GM12865 (cell line): Measurements from ENCODE around the gene UNC13B.

ENCODE experiments used
- DNase-seq: peaks from one replicate; pipeline ENCODE4 v3.0.0; 2010; ENCODE audit warnings: low read depth
- H3K4me3 ChIP-seq: 2 replicates; pipeline ENCODE4 v1.5.1; 2011; ENCODE audit warnings: mild to moderate bottlenecking, low read depth, low read length, control low read depth
- TF ChIP-seq, protein P1 (sequence below): IDR thresholded peaks from 2 replicates; pipeline ENCODE4 v1.5.1; 2011; ENCODE audit warnings: low read length, control low read depth, low read depth, inconsistent platforms; ENCODE audit not compliant: insufficient read depth; ENCODE audit errors: missing control alignments

The UNC13B gene

DNA sequence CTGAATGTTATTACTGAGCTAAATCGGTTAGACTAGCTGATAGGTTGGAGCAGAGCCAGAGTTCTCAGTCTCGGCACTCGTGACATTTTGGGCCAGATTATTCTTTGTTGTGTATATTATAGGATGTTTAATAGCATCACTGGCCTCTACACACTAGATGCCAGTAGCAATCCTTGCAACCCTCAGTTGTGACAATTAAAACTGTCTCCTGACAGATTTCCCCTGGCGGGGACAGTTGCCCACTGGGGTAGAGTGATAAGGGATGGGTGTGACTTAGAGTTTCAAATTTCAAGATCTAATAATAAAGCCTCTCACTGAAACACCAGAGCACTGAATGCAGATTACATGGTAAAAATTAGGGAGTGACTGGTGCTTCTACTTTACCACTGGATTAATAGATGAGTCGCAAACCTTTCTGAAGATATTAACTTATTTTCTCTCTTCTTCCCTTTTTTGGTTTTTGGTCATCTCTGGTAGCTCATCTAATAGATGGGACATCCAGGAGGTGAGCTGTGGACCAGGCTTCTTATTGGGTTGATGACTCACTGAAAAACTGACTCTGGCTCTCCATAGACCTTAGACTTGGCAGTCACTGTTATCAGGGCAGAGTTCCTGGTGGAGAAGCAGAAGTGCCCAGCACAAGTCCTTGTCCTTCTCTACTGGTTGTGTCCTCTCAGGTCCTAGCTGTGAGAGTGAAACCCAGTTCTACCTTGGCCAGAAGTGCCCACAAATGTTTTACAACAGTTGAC is 150.3 kb downstream of the UNC13B start:
- H3K4me3 ChIP-seq, result no peak overlapping the region
- DNase-seq, result no peak
- TF ChIP-seq, protein P1, sequence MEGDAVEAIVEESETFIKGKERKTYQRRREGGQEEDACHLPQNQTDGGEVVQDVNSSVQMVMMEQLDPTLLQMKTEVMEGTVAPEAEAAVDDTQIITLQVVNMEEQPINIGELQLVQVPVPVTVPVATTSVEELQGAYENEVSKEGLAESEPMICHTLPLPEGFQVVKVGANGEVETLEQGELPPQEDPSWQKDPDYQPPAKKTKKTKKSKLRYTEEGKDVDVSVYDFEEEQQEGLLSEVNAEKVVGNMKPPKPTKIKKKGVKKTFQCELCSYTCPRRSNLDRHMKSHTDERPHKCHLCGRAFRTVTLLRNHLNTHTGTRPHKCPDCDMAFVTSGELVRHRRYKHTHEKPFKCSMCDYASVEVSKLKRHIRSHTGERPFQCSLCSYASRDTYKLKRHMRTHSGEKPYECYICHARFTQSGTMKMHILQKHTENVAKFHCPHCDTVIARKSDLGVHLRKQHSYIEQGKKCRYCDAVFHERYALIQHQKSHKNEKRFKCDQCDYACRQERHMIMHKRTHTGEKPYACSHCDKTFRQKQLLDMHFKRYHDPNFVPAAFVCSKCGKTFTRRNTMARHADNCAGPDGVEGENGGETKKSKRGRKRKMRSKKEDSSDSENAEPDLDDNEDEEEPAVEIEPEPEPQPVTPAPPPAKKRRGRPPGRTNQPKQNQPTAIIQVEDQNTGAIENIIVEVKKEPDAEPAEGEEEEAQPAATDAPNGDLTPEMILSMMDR, result no peak

GRCh38 chr9:35313460-35313859 is 151.7 kb downstream of the UNC13B start:
- TF ChIP-seq, protein P1, result no peak
- no peak for DNase-seq
- no peak overlapping the region for H3K4me3 ChIP-seq

DNA sequence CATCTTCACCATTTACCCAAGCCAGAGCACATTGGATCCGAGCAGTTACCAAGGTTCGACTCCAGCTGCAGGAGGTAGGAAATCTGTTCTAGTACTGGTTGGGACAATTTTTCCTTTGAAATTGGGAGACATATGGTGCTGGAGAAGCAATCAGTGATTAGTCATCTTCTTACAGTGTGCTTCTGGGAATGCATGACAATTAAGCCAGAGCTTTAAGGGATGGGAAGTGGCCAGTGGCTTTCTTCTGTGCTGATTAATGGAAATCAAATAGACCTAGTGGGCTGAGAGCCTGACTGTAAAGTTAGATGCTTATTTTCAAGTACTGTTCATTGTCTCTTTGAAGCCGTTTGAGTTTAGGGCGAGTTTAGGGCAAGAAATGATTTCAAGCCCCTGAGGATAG is 152.1 kb downstream of the UNC13B start:
- TF ChIP-seq, protein P1, result no peak
- H3K4me3 ChIP-seq, result no peak overlapping the region
- no peak for DNase-seq

- TF ChIP-seq, protein P1, result no peak
- DNase-seq, result no peak
Observed at GRCh38 chr9:35318741-35319140, 156.9 kb downstream of the UNC13B start.

GRCh38 chr9:35322075-35322885 is 160.5 kb downstream of the UNC13B start:
- TF ChIP-seq, protein P1, result no peak
- H3K4me3 ChIP-seq, result no peak overlapping the region
- DNase-seq, result peak; percentile 25

More at GRCh38 chr9:35318741-35319140, 156.9 kb downstream of the UNC13B start:
- no peak overlapping the region for H3K4me3 ChIP-seq

DNA sequence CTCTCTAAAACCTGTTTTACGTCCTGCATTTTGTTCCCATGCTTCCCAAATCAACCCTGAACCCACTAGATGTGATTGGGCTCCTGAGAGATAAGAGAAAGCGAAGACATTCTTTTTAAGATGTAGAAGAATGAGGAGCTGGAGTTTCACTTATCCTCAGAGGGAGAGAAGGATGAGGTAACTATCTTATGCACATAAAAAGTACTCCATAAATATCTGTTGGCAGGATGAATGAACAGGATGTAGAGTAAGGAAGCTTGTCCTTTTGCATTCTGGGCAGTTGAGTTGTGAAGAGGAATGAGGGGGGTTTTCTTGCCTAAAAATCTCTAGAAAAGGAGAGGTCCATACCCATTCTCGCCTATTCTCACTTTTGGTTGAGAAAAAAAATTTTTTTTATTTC is 163.2 kb downstream of the UNC13B start:
- no peak for DNase-seq
- TF ChIP-seq, protein P1, result no peak
- no peak overlapping the region for H3K4me3 ChIP-seq
